ENCODE data around the gene TMEM215.

DNA sequence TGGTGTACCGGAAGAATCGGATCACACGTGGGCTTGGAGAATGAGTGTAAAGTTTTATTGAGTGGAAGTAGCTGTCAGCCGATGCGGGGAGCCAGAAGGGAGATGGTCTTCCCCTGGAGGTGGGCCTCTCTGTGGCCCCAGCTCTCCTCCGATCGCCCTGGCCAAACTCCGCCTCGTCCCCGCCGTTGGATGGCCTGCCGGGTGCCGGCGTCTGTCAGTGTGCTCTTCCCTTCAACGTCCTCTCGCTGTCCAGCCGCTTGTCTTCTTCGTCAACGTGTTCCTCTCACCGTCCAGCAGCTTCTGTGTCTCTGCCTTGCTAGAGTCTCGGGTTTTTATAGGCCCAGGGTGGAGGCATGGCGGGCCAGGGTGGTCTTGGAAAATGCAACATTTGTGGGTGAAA, 27.6 kb upstream of the TMEM215 start:
- TF ChIP-seq, protein P1, sequence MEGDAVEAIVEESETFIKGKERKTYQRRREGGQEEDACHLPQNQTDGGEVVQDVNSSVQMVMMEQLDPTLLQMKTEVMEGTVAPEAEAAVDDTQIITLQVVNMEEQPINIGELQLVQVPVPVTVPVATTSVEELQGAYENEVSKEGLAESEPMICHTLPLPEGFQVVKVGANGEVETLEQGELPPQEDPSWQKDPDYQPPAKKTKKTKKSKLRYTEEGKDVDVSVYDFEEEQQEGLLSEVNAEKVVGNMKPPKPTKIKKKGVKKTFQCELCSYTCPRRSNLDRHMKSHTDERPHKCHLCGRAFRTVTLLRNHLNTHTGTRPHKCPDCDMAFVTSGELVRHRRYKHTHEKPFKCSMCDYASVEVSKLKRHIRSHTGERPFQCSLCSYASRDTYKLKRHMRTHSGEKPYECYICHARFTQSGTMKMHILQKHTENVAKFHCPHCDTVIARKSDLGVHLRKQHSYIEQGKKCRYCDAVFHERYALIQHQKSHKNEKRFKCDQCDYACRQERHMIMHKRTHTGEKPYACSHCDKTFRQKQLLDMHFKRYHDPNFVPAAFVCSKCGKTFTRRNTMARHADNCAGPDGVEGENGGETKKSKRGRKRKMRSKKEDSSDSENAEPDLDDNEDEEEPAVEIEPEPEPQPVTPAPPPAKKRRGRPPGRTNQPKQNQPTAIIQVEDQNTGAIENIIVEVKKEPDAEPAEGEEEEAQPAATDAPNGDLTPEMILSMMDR (IDR thresholded peaks at IDR 0.05), result no peak
- no peak for TF ChIP-seq POLR2A (IDR thresholded peaks at IDR 0.05)
- TF ChIP-seq EP300 (IDR thresholded peaks at IDR 0.05), result no peak
